NCI-H526 (cell line): ENCODE data around the gene CDH12.

Experiments used
- DNase-seq, 2 experiments: peaks; one replicate each; lab custom pipeline; 2025; lab: John Stamatoyannopoulos, UW

Gene CDH12

GRCh38 chr5:21818370-21818720 is 1034.8 kb downstream of the CDH12 start:
- no peak for DNase-seq

- peak in 1 of 2 experiments; percentile 19 for DNase-seq
Observed at GRCh38 chr5:21817668-21818369, 1035.3 kb downstream of the CDH12 start.

DNA sequence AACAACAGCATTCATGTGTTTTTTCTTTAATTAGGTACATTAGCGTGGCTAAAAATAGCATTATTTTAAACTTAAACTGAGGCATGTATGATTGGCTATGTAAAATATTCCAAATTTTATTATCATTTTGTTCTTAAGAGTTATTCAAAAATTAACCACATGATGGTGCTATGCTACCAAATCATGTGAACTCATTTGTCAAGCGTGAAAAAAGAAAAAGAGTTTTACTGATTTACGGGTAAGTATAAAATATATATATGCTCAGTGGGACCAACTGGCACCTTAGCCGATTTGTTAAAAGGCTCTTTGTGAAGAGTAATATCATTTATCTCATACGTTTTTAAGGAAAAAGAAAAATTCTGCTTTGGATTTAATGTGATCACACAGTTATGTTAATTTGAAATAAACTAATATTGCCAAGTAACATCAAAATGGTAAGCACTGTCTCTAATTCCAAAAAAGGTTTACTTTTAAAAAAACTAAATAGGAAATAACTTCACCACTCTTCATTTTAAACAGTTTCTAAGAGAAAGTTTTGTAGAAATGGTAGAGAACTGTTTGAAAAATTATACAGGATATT is 1042.3 kb downstream of the CDH12 start:
- DNase-seq = peak in 1 of 2 experiments; percentile 57

- DNase-seq = no peak
Observed at GRCh38 chr5:21809611-21810010, 1043.5 kb downstream of the CDH12 start.

DNA sequence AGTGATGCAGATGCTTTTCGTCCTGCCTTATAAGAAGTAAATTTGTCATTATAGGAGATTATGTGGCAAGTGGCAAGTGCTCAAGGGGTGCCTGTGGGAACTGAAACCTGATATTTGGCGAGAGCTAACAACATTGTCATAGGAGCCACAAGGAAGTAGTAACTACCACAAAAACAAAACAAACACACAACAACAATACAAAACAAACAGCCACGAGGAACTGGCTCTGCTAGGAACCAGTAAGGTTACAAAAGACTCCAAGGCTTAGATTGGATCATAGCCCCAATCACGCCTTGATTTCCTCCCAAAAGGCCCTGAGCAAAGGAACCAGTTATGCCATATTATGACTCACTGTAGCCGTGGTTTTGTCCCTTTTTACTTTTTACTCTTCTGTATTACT is 1045.2 kb downstream of the CDH12 start:
- DNase-seq = no peak

- no peak for DNase-seq
Observed at GRCh38 chr5:21806943-21807342, 1046.2 kb downstream of the CDH12 start.

DNA sequence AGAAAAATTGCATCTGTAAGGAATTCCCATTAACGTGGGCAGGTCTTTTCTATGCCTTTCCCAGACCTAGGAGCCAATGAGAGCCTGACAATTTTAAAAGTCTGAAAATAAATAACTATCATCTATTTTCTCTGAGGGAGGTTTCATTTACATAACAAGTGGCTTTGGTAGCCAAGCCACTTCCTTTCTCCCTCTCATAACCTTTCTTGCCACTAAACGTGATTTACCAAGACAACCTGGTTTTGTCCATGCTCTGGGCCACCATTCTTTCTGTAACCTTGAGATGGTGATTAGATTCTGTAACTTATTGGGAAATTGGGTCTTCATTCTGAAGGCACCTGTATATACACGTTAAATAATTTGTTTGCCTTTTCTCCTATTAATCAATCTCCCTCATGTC is 1046.9 kb downstream of the CDH12 start:
- no peak for DNase-seq

- peak; percentile 15 to 37 for DNase-seq
Observed at GRCh38 chr5:21802869-21803490, 1050.2 kb downstream of the CDH12 start.

DNA sequence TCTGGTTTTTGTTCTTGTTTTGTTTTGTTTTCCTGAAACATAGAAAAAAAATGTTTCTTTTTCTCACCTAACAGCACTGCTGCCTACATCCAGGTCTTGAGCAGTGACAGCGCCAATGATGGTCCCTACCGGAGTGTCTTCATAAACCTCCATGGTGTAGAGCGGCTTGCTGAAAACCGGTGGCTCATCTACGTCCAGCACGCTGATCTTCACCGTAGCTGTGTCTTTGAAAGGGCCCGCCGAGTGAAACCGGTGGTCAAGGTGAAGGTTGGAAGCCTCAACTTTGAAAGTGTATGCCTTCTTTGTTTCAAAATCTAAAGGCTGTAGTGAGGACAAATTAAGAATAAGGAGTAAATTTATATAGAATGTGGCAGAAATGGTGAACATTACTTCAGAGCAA is 1051.0 kb downstream of the CDH12 start:
- no peak for DNase-seq

- DNase-seq = no peak
Observed at GRCh38 chr5:21792748-21793147, 1060.4 kb downstream of the CDH12 start.

- DNase-seq = no peak
Observed at GRCh38 chr5:21791304-21791703, 1061.8 kb downstream of the CDH12 start.

- no peak for DNase-seq
Observed at GRCh38 chr5:21784487-21784886, 1068.7 kb downstream of the CDH12 start.

- DNase-seq = no peak
Observed at GRCh38 chr5:21783074-21783679, 1070.0 kb downstream of the CDH12 start.

DNA sequence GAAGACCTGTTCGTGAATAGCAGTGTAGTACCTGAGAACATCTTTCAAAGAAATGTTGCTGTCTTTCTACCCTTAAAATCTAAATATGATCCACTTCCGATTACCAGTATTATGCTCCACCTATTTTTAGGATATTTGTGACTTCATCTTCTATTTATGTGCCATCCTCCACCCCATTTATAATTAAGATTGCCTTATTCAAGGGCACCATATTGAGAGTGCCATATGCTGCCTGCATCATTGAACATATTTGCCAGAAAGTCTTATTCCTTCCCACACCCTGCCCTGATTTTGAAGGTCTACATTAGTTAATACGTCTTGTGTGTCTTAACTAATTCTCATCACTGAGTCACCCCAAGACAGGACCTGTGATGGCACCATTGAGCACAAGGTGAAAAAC is 1076.7 kb downstream of the CDH12 start:
- no peak for DNase-seq

DNA sequence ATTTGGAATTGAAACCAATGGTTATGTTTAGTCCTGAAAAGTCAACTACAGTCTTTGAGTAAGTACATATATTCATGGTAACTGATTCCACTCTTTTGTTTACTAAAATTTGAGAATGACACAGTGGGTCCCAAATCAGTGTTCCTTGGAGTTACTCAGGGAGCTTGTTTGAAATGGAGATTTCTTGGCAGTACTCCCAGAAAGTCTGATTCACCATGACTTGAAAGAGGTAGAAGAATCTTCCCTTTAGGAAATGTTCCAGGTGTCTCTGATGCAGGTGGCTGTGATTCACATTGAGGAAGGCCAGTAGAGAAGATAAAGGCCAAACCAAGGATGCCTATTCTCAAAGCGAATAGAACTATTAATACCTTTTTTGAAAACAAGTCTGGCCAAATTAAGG is 1078.3 kb downstream of the CDH12 start:
- no peak for DNase-seq

GRCh38 chr5:21774281-21774680 is 1078.9 kb downstream of the CDH12 start:
- no peak for DNase-seq

DNA sequence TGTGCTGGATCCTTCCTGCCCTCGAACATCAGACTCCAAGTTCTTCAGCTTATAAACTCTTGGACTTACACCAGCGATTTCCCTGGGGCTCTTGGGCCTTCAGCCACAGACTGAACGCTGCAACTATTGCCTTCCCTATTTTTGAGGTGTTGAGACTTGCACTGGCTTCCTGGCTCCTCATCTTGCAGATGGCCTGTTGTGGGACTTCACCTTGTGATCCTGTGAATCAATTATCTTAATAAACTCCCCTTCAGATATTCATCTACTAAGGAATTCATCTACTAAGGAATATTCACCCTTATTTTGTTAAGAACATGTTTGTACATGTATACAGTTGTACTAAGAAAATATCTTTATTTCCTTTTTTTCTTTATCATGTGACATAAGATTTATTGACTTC is 1079.7 kb downstream of the CDH12 start:
- no peak for DNase-seq

- no peak for DNase-seq
Observed at GRCh38 chr5:21765406-21765805, 1087.7 kb downstream of the CDH12 start.

DNA sequence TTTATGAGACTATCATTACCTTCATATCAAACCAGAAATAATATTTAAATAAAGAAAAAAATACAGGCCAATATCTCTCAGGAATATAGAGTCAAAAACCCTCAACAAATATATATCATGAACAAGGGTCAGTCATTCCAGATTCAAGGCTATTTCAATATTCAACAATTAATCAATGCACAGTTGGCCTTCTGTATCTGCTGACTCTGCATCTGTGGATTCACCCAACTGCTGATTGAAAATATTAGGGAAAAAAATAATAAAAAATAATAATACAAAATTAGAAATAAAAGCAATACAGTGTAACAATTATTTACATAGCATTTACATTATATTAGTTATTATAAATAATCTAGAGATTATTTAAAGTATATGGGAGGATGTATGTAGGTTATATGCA is 1114.0 kb downstream of the CDH12 start:
- no peak for DNase-seq

GRCh38 chr5:21723500-21723899 is 1129.6 kb downstream of the CDH12 start:
- DNase-seq = no peak

- DNase-seq = peak in 1 of 2 experiments; percentile 5
Observed at GRCh38 chr5:21711866-21712758, 1141.0 kb downstream of the CDH12 start.

DNA sequence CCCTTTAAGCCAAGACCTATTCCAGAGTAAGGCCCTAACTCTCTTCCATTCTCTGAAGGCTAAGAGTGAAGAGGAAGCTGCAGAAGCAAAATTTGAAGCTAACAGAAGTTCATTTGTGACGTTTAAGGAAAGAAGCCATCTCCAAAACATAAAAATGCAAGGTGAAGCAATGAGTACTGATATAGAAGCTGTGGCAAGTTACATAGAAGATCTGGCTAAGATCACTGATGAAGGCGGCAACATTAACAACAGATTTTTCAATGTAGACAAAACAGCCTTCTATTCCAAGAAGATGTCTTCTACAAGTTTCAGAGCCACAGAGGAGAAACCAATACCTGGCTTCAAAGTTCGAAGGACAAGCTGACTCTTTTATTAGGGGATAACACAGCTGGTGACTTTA is 1143.4 kb downstream of the CDH12 start:
- DNase-seq = no peak
